Stromal cell of bone marrow (primary cell): ENCODE data around the gene PER2.
"Not testable (repeated sequence)": the region's sequence is repeated elsewhere in the genome, so short reads cannot be mapped to it uniquely, and the experiment has no call there.

Source experiments
- DNase-seq: peaks from one replicate; pipeline ENCODE4 v3.0.0-alpha.2; 2012; ENCODE audit warnings: low read depth

PER2 gene

DNA sequence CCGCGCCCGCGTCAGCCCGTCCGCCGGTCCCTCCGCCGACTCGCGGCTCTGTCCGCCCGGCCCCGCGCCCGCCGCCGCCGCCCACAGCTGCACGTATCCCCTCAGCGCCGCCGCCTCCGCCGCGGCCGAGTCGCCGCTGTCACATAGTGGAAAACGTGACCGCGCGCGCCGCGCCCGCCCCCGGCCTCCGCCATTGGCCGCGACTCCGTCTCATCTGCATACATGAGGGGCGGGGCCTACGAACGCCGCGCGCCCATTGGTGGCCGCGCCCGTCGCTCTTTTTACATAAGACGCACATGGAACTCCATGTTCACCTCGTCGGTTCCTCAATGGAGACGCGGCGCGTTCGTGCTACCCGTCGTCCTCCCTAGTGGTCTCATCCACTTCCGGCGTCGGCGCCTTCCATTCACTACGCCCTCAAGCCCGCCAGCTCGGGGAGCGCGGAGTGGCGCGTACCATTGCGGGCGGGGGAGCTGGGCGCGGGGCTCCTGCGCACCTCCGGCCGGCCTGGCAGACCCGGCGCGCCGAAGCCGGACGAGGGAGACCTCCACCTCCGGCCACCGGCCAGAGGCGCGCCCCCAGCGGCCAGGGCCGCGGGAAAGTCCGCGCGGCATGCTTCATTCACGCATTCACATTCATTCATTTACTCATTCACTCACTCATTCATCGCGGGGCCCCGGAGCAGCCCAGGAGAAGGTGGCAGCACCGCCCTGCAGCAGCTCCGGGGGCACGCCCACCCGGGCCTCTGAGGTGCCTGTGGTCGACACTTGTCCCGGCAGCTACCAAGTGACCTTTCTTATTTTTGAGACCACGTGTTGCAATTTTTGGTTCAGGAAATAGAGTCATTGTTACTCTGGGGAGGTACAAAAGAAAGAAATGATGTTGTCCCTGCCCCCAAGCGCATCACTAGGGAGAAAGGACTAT, 502 bp upstream of the PER2 start:
- DNase-seq, result peak; percentile 95

DNA sequence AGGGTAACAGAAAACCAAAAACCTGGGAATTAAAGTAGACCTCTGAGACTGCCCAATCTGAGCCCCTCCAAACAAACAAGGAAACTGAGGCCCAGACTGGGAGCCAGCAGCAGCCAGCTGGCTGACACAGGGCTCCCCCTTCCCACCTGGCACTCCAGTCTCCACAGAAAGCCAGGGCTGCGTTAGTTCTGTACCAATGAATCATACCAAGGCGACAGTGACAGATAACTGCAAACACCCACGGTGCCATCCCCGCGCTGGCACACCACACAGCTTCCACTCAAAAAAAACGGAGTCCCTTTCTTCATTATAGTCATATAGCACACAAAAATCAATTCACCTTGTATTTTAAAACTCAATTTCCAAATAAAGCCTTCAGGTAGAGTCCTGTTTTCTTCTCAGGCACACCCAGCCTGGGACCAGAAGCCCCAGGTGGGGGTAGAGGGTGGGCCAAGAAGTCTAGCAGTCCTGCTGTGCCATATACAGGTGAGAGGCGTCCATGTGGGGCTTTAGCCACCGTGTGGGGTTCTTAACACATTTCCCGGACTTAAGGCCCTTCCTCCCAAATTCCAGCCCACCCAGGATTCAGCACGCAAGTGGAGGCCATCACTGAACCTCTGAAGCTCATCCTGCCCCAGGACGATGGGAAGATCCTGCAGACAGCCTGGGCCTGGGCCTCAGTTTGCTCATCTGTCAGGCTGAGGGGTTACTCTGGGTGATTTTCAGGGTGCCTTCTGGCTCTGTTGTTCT, 1.2 kb downstream of the PER2 start:
- DNase-seq, result no peak

DNA sequence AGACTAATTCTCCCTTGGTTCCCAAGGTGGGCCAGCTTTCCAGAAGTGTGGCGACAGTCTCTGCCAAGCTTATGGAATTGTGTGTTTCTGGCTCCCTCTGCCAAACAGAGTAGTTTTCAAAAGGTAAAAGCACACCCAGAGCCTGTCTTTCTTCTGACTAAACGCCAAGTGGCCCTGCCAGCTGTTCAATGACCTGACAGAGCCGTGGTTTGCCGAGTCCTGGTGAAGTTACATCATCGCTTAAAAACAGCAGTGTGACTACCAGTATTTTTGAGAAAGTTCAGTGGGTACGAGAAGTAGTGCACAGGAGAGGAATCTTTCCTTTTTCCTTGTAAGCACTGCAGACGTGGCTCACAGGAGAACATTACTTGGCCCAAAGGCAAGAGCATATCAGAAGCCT, 1.9 kb downstream of the PER2 start:
- DNase-seq, result peak; percentile 81

DNA sequence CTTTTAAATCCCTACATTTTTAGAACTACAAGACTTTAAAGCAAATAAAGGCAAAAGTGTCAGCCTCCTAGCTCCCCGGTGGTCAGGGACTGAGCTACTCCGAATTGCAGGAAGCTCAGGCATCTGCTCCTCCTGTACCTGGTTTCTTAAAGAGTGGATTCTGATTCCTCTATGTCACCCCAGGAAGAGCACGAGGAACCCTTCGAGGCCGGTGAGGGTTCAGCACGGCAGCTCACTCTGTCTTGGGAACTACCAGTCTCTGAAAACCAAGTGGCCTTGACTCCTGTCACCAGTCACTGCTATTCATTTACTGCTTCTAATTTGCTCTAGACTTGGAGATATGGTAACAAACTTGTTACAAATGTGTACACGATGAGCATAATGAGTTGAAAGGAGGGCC, 2.3 kb downstream of the PER2 start:
- DNase-seq, result no peak

DNA sequence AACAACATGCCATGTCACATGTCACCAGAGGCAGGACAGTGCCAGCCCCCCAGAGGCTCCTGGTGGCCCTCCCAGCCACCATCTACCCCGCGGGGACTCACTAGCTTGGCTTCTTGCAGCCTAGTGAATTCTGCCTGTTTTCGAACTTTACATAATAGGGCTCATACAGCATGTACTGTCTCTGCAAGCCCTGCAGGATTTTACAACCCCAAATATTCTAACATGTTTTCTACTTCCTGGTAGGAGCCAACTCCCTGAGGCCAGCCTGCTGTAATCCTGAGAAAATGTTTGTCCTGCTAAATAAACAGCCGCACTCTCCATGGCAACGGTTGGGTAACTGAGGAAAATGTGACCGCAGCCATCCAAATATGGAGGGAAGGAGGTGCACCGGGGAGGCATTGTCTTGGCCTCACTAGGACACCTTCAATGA, 2.7 kb downstream of the PER2 start:
- DNase-seq, result peak; percentile 97

DNA sequence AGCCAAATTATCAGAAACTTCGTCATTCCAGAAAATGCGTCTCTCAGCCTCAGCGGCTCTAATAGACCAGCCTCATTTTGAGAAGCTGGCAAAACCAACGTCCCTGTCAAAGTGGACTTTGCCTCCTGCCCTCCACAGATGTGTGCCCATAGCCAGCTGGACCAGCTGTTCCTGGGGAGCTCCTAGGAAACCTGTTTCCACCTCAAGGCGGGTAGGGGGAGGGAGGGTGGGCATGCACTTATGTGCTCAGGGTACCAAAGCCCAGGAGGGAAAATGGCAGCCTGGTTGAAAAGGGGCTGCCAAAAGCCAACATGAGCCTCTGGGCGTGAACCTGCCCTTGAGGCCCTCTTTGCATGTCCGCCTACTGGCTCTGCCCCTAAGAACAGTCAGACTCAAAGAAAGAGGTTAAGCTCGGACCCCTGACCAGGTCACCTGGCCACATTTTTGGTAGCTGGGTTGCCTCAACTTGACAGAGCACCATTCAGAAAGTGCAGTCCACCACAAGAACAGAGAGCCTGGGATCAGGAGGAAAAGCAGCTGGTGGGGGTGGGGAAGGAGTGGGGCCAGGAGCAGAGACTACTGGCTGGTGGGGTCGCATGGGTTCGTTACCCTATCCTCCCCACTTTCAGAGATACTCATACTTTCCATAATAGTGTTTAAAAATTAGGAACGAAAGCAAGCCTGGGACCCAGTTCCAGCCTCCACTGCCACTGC, 3.5 kb downstream of the PER2 start:
- DNase-seq, result no peak

DNA sequence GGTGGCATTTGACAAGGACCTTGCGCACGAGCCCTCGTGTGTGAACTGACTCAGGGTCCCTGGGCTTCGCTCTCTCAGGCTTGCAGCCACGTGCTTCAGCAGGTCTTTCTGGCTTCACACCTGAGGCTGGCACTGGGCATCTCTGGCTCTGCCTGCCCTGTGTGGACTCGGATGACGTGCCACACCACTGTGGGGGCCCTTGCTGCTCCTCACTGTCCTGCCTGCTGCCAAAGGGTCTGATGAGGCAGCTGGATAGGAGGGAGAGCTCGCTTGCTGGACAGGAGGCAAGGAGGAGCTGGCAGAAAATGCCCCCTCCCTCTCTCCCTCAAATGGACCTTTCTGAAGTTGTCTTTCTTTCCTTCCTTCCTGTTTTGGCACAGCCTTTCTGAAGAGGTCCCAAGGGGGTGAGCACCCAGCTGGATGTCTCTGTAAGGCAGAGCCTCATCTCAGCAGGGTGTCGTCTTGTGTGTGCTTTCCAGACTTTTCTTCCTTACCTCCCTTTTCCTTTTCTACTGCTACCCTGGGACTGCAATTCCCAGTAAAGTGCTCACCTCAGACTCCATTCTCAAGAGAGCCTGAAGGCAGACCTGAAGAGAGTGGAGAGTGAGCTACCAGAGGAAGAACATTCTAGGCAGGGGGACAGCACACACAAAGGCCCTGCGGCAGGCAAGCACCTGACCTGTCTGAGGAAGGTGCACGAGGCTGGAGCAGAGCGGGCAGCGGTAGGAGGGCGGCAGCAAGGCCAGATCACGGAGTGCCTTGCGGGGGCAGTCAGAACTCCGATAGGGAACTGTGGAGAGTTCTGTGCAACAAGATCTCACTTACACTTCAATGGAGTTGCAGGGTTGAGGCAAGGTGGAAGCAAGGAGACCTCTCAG, 5.3 kb downstream of the PER2 start:
- no peak for DNase-seq

DNA sequence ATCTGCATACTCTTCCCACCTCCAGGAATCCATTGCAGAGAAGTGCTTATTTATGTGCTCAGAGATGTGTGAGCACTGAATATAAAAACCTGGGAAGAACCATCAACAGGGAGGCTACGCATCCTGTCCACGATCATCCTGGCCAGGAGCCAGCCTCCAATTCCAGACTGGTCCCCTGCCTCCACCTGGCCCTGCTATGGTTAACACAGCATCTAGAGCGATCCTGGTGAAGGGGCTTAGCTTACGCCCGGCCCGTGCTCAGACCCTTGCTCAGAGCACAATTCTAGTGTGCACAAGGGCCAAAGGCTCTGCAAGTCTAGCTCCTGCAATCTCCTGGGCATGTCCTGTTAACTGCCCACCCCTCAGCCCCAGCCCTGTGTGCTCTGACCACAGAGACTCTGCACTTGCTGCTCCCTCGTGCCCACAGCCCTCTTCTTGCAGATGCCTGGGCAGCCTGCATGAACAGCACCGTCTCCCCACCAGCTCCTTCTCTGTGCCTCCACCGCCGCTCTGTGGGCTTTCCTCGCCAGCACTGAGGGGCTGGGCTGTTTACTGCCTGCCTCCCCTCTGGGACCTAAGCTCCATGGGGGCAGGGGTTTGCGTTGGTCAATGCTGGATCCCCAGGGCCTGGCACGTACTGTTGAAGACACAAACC, 6.5 kb downstream of the PER2 start:
- no peak for DNase-seq

DNA sequence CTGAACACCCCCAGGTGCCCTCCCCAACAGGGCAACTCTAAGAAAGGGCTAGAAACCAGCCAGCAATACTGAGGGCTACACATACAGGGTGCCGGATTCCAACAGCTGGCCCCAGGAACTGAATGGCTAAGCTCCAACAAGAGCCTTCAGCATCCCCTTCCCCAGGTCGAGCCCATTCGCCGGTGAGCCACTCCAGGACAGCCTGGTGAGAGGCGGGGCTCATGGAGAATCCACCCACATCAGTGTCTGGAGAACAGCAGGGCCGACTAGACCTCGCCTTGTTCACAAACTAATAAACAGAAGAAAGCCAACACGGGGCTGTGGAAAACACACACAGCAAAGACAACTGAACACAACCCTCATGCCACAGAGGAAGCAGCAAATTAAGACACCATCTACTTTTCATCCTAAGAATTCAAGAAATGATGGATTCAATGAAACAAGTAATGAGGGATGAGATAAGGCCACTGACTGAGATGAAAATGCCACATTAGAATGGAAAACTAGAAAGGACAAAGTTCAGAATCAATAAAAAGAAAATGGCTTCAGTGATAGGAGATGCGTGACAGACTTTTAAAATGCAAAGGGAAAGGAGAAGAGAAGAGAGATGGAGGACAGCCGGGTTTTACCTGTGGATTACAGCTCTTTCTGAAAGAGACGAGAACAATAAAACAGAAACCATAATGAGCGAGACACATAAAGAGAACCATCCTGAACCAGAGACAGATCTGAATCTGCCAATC, 8.2 kb downstream of the PER2 start:
- DNase-seq, result no peak

DNA sequence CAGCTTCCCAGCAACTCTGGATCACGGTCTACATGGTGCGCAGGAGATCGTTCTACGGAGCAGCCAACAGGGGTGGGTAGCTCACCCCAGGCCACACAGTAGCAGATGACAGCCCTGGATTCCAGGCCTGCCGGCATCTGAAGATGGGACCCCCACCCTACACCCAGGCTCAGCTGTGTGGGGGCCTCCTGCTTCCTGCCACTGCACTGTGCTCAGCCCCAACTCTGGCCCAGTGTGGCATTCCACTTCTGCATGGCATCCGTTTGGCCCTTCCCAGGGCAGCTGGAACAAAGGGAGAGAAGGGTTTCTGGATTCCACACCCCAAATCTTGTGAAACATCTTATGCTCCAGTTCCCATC, 9.1 kb downstream of the PER2 start:
- no peak for DNase-seq

DNA sequence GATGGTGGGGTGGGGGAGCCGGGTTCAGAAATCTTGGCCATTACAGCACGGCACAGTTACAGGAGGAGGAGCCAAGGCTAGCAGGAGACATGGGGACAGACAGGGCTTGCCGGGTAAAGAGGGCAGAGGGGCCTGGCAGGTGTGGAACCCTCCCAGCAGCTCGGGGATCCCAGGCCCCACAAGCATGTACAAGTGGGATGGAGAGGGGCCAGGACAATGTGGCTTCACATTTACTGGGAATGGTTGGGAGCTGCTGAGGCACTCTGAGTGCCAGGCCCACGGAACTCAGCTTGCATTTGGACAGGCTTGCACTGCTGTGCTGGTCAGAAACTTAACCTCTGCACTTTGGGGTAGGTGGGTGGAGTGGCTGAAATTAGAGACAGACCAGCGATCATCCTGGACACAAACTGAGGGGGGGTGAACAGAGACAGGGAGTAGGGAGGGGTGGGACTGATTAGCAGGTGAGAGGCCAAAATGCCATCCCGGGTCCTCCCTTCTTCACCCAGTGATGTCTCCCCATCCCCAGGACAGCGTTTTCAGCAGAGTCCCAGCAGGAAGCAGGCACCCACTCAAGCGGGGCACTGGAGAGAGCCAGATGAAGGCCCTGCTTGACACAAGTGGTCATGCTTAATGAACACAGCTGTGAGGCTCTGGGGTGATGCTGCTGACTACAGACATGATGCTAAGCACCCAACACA, 9.6 kb downstream of the PER2 start:
- no peak for DNase-seq

DNA sequence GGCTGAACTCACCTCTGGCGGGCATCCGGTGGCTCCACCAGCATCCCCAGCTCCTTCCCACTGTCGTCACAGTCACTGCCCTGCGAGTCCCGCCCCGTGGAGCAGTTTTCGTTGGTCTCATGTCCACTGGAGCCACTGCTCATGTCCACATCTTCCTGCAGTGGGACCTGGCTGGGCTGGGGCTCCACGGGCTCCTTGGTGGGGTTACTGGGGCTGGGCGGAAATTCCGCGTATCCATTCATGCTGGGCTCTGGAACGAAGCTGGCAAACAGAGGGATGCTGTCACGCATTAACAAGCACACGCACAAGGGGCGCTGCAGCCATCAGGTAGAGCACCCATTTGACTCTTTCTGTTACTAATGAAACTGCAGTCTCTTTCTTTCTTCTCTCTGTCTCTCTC, 10.7 kb downstream of the PER2 start:
- DNase-seq, result no peak

DNA sequence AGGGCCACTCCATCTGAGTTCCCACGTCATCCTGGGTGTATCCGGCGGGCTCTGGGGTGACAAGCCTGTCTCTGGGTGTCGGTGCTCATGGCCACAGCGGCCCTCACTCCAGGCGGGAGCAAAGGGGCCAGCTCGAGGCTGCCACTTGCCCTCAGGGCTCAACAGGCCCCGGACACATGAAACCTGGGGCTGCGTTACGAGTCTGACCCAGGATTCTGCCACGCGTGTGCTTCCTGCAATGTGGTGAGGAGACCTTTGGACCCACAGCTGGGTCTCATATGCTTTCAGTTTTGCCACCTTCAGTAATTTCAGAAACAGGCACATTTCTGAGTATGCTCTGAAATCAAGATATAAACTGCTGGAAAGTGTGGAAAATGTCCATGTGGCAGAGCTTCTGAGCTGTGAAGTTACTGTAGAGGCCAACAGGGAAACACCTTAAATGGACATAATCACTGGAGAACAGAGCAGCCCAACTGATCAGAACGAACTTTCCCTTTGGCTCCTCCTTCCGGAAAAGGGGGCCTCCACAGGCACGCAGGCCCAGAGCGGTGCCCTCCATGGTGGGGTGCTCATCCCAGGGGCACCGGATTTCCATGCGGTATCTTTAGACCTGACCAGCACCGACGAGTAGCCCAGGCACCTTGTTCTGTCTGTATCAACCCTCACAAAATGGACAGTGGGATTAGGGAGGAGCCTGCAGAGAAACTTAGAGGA, 14.1 kb downstream of the PER2 start:
- no peak for DNase-seq

DNA sequence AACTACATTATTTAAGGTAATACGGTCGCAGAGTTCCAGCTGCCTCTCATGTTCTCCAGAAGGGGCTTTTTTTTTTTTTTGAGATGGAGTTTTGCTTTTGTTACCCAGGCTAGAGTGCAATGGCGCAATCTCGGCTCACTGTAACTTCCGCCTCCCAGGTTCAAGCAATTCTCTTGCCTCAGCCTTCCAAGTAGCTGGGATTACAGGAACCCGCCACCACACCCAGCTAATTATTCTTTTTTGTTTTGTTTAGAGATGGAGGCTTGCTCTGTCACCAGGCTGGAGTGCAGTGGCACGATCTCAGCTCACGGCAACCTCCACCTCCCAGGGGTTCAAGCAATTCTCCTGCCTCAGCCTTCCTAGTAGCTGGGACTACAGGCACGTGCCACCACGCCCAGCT, 15.0 kb downstream of the PER2 start:
- DNase-seq, result not testable (repeated sequence)

DNA sequence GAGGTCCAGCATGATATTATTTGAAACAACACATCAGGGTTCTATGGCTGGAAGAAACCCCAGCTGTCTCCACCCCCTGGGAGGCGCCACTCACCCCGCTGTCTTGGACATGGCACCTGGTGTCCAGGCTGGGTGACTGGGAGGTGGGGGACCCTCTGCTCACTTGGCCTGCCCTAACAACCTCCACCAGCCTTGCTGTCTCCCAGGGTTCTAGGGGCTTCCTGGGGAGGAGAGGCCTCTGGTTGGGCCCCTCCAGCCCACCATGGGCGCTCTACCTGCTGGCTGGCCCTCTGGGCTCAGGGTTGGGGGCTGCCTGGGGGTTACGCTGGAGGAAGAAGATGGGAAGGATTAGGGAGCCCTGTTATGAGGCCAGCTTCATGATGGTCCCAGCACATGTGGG, 16.3 kb downstream of the PER2 start:
- DNase-seq, result no peak

DNA sequence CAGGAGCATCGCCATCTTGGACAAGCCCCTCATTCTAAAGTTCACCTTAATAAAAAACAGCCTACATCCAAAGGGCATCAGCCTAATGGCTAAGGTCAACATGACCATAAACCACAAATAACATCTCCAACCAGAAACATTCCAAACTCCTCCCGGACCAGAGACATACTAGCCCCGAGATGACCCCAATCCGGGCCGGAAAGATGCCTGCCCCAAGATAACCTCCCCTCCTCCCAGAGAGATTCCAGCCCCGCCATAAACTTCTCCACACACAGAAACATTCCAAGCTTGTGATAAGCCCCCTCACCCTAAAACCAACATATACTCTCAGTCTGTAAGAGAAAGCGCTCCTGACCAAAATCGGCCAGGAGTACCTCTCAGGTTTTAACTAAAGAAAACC, 16.7 kb downstream of the PER2 start:
- not testable (repeated sequence) for DNase-seq

DNA sequence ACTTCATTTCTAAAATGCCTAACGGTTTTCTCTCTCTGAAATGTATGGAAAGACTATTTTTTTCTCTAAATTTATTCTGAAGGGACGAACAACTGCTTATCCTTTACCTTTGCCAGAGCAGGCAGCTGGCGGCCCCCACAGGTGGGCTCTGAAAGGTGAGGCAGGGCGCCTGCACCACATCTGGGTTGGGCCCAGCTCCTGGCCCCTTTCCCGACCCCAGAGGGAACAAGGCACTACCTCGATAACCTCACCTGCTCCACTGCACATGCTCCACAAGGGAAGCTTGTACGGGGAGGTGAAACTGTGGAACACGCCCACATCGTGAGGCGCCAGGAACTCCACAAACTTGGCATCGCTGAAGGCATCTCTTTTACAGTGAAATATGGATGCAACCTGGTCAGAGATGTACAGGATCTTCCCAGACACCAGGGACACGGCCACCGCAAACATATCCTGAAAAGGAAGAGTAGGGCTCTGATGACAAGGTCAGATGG, 17.3 kb downstream of the PER2 start:
- no peak for DNase-seq

DNA sequence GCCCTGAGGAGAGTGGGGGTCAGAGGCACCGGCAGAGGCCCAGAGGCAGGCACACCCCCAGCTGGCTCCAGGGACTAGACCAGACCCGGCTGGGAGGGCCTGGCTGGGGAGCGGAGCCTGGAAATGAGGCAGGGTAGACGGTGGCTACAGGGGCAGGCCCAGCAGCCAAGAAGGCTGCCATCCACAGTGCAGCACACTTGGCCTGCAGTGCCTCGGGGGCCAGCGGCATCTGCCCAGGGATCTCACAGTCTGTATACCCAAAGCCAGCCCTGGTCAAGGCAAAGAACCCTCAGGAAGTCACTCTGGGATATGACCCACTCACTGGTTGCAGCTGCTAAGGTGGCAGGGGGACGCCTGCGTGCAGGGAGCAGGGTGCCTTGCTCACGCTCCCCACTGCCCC, 17.8 kb downstream of the PER2 start:
- DNase-seq, result no peak

DNA sequence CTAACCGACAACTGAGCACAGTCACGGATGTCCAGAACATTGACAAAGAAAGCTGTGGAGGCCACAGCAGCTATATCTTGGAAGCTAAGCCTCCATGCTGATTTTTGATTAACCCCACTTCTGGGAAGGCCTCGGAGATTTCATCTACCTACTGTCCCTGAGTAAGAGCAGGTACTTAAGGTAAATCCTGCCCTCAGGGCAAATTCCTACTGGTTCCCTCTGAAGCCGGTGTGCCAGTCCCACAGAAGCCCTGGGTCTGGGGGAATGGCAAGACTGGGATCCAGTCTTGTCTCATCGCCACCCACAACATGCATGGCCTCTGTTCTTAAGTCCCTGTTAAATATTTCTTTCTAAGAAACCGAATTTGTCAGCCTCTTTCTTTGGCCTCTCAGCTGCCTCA, 18.7 kb downstream of the PER2 start:
- DNase-seq, result no peak
